ENCODE data around the gene FOCAD. TPM values are rescaled to one million over a fixed set of nuclear protein-coding genes. Genes with fewer than 3 reads are reported as not detected.
A peak's percentile ranks its signal among the peaks of the same experiment; 100 is the strongest.

The FOCAD gene
- total RNA-seq, 2 donors from 2014 or later: 28.8 to 34.1 TPM

DNA sequence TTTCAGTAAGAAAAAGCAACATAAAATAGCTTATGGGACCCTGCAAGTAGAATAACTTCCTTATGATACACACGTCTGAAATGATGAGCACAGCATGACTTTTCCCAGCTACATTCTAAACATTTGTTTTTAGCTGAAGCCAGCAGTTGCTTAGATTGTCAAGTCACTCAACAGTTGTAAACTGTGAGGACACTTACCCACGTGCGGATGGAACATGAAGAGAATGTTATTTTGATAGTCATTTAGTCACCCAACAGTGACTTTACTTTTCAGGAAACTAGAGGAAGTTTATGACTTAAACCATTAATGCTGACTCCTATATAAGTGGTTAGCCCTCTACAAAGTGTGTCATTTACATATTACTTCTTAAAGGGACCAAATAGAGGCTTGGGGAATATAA lies 344.4 kb downstream of the FOCAD start:
- intact Hi-C loops (cut with DNase I): loop anchor here in 1 of 2 donors (10.0 kb wide), 1 partner anchor 76 kb away; no protein-coding TSS in a partner anchor
- DNase-seq: no peak
- ATAC-seq: no peak

DNA sequence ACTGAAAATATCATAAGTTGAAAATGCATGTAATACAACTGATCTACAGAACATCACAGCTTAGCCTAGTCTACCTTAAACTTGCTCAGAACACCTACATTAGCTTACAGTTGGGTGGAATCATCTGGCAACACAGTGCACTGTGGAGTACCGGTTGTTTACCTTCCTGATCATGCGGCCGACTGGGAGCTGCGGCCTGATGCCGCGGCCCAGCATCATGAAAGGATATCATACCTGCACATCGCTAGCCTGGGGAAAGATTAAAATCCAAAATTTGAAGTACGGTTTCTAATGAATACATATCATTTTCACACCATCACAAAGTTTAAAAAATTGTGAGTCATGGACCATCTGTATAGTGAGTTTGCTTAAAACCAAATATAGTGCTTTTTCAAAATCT lies 345.6 kb downstream of the FOCAD start:
- intact Hi-C loops (cut with DNase I): loop anchor here in 1 of 2 donors (10.0 kb wide), 2 partner anchors 55 to 75 kb away; no protein-coding TSS in a partner anchor

DNA sequence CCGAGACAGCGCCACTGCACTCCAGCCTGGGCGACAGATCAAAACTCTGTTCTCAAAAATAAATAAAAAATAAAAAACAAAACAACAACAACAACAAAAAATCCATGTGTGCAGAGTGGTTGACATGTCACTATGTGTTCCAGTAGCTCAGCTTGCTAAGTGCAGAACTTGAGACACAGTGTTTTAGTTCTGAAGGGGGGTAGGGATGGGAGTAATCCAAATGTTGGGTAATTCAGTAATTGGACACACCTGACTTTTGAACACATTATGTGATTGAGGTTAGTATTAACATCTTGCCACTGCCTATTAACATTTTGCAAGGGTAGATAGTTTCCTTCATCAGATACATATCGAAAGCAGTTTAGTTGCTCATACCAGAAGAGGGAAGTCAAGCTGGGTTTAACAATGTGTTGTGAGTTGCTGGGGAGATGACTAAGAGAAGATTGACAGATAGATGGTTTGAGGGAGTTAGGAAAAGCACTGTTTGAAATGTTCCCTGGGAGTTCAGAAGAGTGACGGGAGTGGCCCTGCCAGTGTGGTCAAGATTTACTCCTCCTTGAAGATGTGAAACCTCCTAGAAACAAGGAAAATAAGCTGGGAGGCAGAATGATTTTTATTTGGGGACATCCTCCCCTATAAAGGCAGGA lies 346.5 kb downstream of the FOCAD start:
- no peak for DNase-seq
- peak; percentile 31 to 77 for ATAC-seq
- intact Hi-C loops (cut with DNase I): loop anchor here in 1 of 2 donors (10.0 kb wide), 1 partner anchor 56 kb away; no protein-coding TSS in a partner anchor

More for the DNA sequence above, 345.6 kb downstream of the FOCAD start:
- no peak for DNase-seq
- no peak for ATAC-seq

DNA sequence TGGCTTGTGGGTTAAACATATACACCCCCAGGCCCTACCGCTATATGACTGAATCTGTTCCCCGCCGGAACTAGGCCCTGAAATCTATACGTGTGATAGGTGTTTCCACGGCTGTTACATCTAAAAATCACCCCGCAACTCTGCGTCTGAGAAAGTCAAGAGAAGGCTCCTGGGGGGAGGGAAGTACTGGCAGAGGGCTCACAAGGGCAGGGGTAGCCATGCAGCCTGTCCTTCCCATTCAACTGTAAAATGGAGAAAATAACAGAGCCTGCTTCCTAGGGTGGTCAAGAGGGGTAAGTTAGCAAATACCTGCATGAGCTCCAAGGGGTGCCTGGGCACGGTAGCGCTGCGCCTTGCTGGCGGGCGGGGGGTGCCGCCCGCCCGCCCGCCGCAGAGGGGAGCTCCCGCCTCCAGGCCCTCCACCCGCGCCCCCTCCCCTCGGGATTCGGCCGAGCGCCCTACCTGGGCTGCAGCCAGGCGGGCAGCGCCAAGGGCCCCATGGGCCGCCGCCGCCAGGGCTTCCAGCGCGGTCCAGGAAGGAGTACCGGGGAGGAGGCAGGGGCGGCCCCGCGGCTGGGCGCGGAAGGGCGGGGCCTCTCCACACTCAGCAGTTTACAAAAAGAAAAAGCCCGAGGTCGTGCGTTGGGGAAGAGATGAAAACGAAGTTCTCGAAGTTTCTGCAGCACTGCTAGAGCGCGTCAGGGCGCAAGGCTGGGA lies 347.2 kb downstream of the FOCAD start, which contains the start of gene HACD4:
Gene HACD4 (minus strand): TSS at position 550 of the 717 bp plus-strand sequence. CDS start 50 bp downstream, at position 500.
- peak; percentile 65 for DNase-seq
- intact Hi-C loops (cut with DNase I): loop anchor here in 1 of 2 donors (10.0 kb wide), 1 partner anchor 56 kb away; no protein-coding TSS in a partner anchor
- ATAC-seq: peak; percentile 93 to 97

DNA sequence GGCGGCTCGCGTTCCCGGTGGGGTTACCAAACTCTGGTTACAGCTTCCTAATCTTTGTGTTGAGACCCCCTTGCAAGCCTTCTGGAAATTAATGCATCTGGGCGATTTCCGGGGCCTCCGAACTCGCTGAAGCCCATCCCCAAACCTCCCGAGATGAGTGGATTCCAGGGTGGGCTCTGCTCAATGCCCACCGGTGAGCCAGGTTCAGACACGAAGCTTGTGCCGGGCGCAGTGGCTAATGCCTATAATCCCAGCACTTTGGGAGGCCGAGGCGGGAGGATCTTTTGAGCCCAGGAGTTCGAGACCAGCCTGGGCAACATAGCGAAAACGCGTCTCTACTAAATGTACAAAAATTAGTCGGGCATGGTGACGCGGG lies 347.7 kb downstream of the FOCAD start:
- DNase-seq: no peak
- no peak for ATAC-seq
- intact Hi-C loops (cut with DNase I): loop anchor here in 1 of 2 donors (10.0 kb wide), 1 partner anchor 57 kb away; no protein-coding TSS in a partner anchor

DNA sequence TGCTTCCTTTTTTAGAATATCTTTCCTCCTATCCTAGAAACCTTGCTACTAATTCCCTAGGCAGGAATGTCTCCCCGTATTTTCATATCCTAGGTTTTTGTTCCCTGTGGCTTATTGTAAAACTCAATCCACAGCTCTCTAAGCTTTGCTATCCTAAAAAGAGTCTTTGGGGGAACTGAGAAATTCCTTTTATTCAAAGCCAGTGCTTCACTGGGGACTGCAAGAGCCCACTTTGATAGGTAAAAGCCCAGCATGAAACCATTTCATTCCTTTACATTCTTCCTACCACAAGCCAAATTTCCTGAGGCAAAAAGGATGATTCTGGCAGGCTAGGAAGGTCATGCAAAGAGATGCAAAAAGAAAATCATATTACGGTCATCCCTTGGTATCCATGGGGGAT lies 353.2 kb downstream of the FOCAD start:
- DNase-seq (no peak), ATAC-seq (no peak)
- intact Hi-C loops (cut with DNase I): loop anchor here in 1 of 2 donors (10.0 kb wide), 1 partner anchor 62 kb away; no protein-coding TSS in a partner anchor

DNA sequence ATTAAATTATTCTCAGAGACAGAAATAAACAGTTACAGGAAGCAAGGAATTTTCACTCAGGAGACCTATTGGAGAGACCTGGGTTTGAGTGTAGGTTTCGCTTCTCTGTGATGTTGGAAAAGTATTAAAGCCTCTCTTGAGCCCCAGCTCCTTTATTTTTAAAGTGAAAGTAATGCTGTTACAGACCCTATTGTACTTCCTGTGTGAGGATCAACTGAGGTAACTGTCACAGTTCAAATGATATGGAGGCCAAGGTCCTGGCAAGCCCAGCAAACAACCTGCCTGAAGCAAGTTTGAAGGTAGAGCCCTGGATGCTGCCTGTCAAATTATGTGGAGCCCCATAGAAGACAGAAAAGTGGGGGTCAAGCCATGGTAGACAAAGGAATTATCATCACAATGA lies 355.2 kb downstream of the FOCAD start:
- DNase-seq: no peak
- ATAC-seq: no peak
- intact Hi-C loops (cut with DNase I): loop anchor here in 1 of 2 donors (10.0 kb wide), 1 partner anchor 65 kb away; no protein-coding TSS in a partner anchor

DNA sequence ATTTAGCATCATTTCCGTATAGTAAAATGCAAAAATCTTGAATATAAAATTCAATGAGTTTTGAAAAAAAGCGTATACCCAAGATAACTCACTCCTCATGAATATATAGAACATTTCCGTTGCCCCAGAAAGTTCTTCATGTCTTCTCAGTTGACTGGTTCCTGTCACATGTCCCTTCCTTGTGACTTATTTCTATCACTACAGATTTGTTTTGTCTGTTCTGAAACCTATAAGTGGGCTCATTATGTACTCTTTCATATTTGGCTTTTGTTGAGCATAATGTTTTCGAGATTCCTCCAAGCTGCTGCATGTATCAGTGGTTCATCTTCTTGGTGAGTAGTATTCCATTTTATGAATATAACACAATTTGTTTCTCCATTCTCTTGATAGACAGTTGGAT lies 358.4 kb downstream of the FOCAD start:
- intact Hi-C loops (cut with DNase I): no loop called here
- ATAC-seq: no peak
- DNase-seq: no peak

DNA sequence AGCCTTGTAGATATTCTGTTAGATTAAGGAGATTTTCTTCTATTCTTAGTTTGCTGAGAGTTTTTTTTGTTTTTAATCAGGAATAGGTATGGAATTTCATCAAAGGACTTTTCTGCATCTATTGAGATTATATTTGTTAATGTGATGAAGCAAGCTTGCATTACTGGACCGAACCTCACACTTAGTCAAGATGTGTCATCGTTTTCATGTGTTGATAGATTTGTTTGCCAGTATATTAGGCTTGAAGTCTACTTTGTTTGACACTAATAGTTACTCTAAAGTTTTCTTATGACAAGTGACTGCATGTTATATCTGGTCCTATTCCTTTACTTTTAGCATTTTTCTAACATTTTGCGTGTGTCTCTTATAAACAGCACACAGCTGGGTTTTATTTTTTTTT lies 359.8 kb downstream of the FOCAD start:
- intact Hi-C loops (cut with DNase I): no loop called here

More for the DNA sequence above, 359.8 kb downstream of the FOCAD start:
- DNase-seq: no peak
- ATAC-seq: no peak

Small RNAs within 50 kb of the gene (microRNA-seq; reads per million reads assigned to microRNA genes)
- 47.4 to 49.0 reads per million in 2 donors for gene MIR491

Other genes with a start within 250 kb of the FOCAD start
- 10 to 100 TPM in 1 of 2 donors, 1 to 10 TPM in 1; 5.3 to 10.2 TPM for gene MLLT3, start 61.8 kb upstream of the FOCAD start, total RNA-seq